Stimulated activated effector memory CD8-positive, alpha-beta T cell treated with anti-CD3 and anti-CD28 coated beads, Interleukin-12 subunit alpha, Interleukin-12 subunit beta, amount 100 ng/mL, for 72 hours (primary cell): ENCODE results near the gene NTNG1.

Experiments
- ATAC-seq: fragments of 150-1000 bp; cut with Tn5 transposase; 2 replicates; pipeline ENCODE4 v1.10.0; 2021
- DNase-seq, 2 donors: peaks; one replicate each; pipeline ENCODE4 v3.0.0; 2021 to 2022; ENCODE audit warnings: low spot score in 2 of 2
- H3K27ac Mint-ChIP-seq: one replicate; pipeline ENCODE4 v1.8.0; 2022; ENCODE audit warnings: mild to moderate bottlenecking, mixed read lengths
- H3K36me3 Mint-ChIP-seq: one replicate; pipeline ENCODE4 v1.8.0; 2022; ENCODE audit warnings: mild to moderate bottlenecking, mixed read lengths
- H3K4me1 Mint-ChIP-seq: one replicate; pipeline ENCODE4 v1.8.0; 2022; ENCODE audit warnings: mixed read lengths
- H3K4me3 Mint-ChIP-seq: one replicate; pipeline ENCODE4 v1.8.0; 2022; ENCODE audit warnings: mild to moderate bottlenecking, mixed read lengths
- H3K9me3 Mint-ChIP-seq: one replicate; pipeline ENCODE4 v1.8.0; 2022; ENCODE audit warnings: mixed read lengths

The NTNG1 gene

GRCh38 chr1:107294686-107295085 lies 153.8 kb downstream of the NTNG1 start:
- H3K4me1 Mint-ChIP-seq = no peaks in the 10 kb centered on the region
- no peak overlapping the region for H3K27ac Mint-ChIP-seq
- ATAC-seq (no peak), DNase-seq (no peak)
- H3K9me3 Mint-ChIP-seq = no peaks in the 10 kb centered on the region
- H3K4me3 Mint-ChIP-seq = no peak overlapping the region
- H3K36me3 Mint-ChIP-seq = no peaks in the 10 kb centered on the region

DNA sequence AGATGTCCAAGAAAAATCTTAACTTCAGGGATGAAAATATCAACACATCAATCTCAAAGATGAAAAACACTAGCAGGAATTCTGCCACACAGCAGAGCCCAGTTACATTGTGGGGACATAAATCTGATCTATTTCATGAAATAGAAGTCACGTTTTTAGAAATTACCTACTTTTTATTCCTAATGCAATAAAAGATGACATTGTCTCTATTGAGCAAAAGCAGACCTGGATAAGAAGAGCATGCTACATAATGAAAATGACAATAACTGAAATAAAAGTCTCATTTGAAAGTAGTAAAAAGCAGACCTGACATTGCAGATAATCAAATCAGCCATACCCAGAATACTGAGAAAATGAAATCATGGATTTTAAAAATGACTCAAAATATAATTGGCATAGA lies 156.8 kb downstream of the NTNG1 start:
- DNase-seq = no peak
- H3K27ac Mint-ChIP-seq = no peak overlapping the region
- no peak overlapping the region for H3K4me3 Mint-ChIP-seq
- no peaks in the 10 kb centered on the region for H3K4me1 Mint-ChIP-seq
- no peaks in the 10 kb centered on the region for H3K36me3 Mint-ChIP-seq
- no peak for ATAC-seq
- H3K9me3 Mint-ChIP-seq = no peaks in the 10 kb centered on the region

DNA sequence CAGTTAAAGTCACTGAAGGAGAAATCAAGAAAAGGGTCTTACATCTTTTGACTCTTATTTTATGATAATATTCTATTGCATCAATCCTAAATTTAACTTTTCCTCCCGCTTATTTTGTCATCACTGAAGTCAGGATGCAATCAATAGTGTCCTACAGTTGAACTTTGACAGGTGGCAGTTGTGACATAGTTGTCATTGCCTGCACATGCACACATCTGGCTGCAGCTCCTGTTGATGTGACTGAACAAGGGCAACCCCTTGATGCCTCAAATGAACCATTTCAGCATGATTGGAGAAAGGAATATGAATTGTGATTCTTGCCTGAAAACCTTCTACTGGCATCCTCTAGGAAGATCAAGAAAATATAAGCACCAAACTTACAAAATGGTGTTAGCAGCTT lies 157.7 kb downstream of the NTNG1 start:
- no peak for DNase-seq
- Mint-ChIP-seq H3K4me1 (no peaks in the 10 kb centered on the region), H3K9me3 (no peaks in the 10 kb centered on the region), H3K36me3 (no peaks in the 10 kb centered on the region), H3K4me3 (no peak overlapping the region), H3K27ac (no peak overlapping the region)
- ATAC-seq = no peak

DNA sequence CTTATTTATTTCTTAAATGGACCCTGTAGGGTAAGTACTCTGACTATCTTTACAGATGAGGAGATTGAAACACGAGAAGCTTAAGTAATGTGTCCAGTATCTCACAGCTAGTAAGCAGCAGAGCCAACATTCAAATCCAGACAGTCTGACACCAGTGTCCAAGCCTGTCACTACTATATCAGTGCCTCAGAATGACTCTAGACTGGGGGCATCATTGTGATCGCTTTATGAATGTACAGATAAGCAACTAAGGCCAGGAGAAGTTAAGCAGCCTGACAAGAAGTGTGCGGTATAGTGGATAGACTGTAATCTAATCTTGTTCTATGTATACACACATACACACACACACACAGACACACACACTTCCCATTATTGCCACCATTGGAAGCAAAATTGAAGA lies 158.7 kb downstream of the NTNG1 start:
- H3K27ac Mint-ChIP-seq = no peak overlapping the region
- H3K9me3 Mint-ChIP-seq = no peaks in the 10 kb centered on the region
- H3K36me3 Mint-ChIP-seq = no peaks in the 10 kb centered on the region
- no peak overlapping the region for H3K4me3 Mint-ChIP-seq
- no peaks in the 10 kb centered on the region for H3K4me1 Mint-ChIP-seq
- ATAC-seq (no peak), DNase-seq (no peak)

GRCh38 chr1:107309962-107310361 lies 169.1 kb downstream of the NTNG1 start:
- H3K4me1 Mint-ChIP-seq = no peaks in the 10 kb centered on the region
- DNase-seq (no peak), ATAC-seq (no peak)
- H3K36me3 Mint-ChIP-seq = no peaks in the 10 kb centered on the region
- H3K27ac Mint-ChIP-seq = no peak overlapping the region
- peaks cover 5% of the 10 kb centered on the region for H3K9me3 Mint-ChIP-seq
- no peak overlapping the region for H3K4me3 Mint-ChIP-seq

GRCh38 chr1:107315652-107316051 lies 174.8 kb downstream of the NTNG1 start:
- no peak overlapping the region for H3K4me3 Mint-ChIP-seq
- H3K9me3 Mint-ChIP-seq = peaks cover 2% of the 10 kb centered on the region
- no peaks in the 10 kb centered on the region for H3K4me1 Mint-ChIP-seq

GRCh38 chr1:107318932-107319331 lies 178.1 kb downstream of the NTNG1 start:
- DNase-seq = no peak
- ATAC-seq = no peak
- Mint-ChIP-seq H3K4me1 (no peaks in the 10 kb centered on the region), H3K4me3 (no peak overlapping the region), H3K36me3 (no peaks in the 10 kb centered on the region), H3K27ac (no peak overlapping the region), H3K9me3 (no peaks in the 10 kb centered on the region)

More at GRCh38 chr1:107315652-107316051, 174.8 kb downstream of the NTNG1 start:
- no peak overlapping the region for H3K27ac Mint-ChIP-seq
- ATAC-seq (no peak), DNase-seq (no peak)
- no peaks in the 10 kb centered on the region for H3K36me3 Mint-ChIP-seq

- no peaks in the 10 kb centered on the region for H3K36me3 Mint-ChIP-seq
- DNase-seq (no peak), ATAC-seq (no peak)
- no peaks in the 10 kb centered on the region for H3K9me3 Mint-ChIP-seq
- H3K27ac Mint-ChIP-seq = no peak overlapping the region
- no peaks in the 10 kb centered on the region for H3K4me1 Mint-ChIP-seq
- H3K4me3 Mint-ChIP-seq = no peak overlapping the region
Measured at GRCh38 chr1:107323784-107324183, 182.9 kb downstream of the NTNG1 start.

DNA sequence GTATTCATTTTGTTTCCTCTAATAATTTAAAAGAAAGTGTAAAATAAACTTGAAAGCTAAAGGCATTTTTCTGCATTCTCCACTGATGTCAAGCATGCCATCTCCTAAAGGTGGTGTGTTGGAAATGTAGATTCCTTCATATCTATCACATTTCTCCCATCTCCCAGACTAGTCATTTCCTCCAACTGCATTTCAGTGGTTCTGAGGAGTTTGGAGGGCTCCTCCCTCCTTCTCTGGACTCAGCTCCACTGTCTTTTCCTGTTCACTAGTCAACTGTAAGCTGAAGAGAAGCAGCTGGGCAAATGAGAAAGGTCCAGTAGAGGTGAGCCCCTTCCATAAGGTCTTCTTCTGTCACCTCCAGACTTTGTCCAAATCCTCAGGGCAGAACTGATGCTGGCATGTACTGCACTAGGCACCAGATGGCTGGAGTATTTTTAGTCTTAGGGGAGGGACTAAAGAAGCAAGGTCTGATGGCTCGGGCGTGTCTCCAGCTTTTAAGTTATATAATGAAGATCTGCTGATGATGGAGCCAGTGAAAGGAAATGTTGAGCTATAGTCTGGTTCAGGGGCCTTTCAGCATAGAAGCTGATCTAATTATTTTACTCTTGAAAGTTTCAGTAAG lies 186.1 kb downstream of the NTNG1 start:
- Mint-ChIP-seq H3K4me3 (no peak overlapping the region), H3K4me1 (no peaks in the 10 kb centered on the region), H3K36me3 (no peaks in the 10 kb centered on the region), H3K27ac (no peak overlapping the region), H3K9me3 (no peaks in the 10 kb centered on the region)
- DNase-seq (no peak), ATAC-seq (no peak)

DNA sequence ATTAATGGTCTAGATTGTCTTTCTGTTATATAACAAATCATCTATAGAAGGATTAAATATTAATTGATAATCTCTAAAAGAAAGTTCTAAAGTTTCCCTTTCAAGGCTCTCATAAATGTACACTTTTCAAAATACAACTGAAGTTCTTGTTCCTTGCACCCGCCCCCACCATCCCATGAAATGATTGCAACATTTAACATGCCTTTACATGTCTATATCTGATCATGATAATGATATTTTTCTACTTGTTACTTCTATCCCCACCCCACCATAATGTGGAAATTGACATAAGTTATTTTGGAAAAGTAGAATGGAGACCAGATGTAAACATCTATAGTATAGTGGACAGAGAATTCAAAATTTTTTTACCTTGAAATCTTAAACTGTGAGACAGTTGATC lies 186.6 kb downstream of the NTNG1 start:
- H3K4me3 Mint-ChIP-seq = no peak overlapping the region
- ATAC-seq = no peak
- H3K36me3 Mint-ChIP-seq = no peaks in the 10 kb centered on the region
- H3K27ac Mint-ChIP-seq = no peak overlapping the region
- no peak for DNase-seq
- H3K4me1 Mint-ChIP-seq = no peaks in the 10 kb centered on the region
- H3K9me3 Mint-ChIP-seq = no peaks in the 10 kb centered on the region

DNA sequence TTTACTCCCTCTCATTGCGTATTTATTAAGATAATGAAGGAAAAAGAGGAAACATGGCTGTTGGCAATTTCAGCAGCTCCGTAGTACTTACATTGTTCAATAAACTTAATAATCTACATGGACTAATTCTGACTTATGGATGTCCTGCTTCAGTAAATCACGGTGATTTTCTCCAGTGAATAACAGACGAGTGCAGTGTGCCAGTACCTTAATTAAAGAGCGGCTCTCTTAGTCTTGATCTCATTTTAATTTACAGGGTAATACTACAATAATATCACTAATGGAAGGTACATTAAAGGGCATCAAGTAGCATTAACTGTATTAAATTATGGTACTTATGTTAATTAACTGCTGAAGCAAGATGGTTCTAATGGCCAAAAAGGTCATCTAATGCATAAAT lies 187.2 kb downstream of the NTNG1 start:
- H3K4me1 Mint-ChIP-seq = no peaks in the 10 kb centered on the region
- H3K9me3 Mint-ChIP-seq = no peaks in the 10 kb centered on the region
- no peaks in the 10 kb centered on the region for H3K36me3 Mint-ChIP-seq
- ATAC-seq (no peak), DNase-seq (no peak)
- H3K27ac Mint-ChIP-seq = no peak overlapping the region
- H3K4me3 Mint-ChIP-seq = no peak overlapping the region

- H3K4me3 Mint-ChIP-seq = no peak overlapping the region
- ATAC-seq (no peak), DNase-seq (no peak)
- no peaks in the 10 kb centered on the region for H3K9me3 Mint-ChIP-seq
- H3K4me1 Mint-ChIP-seq = no peaks in the 10 kb centered on the region
- H3K36me3 Mint-ChIP-seq = no peaks in the 10 kb centered on the region
- no peak overlapping the region for H3K27ac Mint-ChIP-seq
Measured at GRCh38 chr1:107339775-107340174, 198.9 kb downstream of the NTNG1 start.

- H3K4me1 Mint-ChIP-seq = no peaks in the 10 kb centered on the region
- no peak overlapping the region for H3K27ac Mint-ChIP-seq
- H3K36me3 Mint-ChIP-seq = no peaks in the 10 kb centered on the region
- ATAC-seq (no peak), DNase-seq (no peak)
- no peaks in the 10 kb centered on the region for H3K9me3 Mint-ChIP-seq
- no peak overlapping the region for H3K4me3 Mint-ChIP-seq
Measured at GRCh38 chr1:107342316-107342715, 201.5 kb downstream of the NTNG1 start.

GRCh38 chr1:107342768-107343167 lies 201.9 kb downstream of the NTNG1 start:
- Mint-ChIP-seq H3K9me3 (no peaks in the 10 kb centered on the region), H3K4me1 (no peaks in the 10 kb centered on the region), H3K36me3 (no peaks in the 10 kb centered on the region), H3K27ac (no peak overlapping the region), H3K4me3 (no peak overlapping the region)
- ATAC-seq = no peak
- DNase-seq = no peak

- ATAC-seq = no peak
- Mint-ChIP-seq H3K36me3 (no peaks in the 10 kb centered on the region), H3K4me1 (no peaks in the 10 kb centered on the region), H3K9me3 (no peaks in the 10 kb centered on the region), H3K4me3 (no peak overlapping the region), H3K27ac (no peak overlapping the region)
- DNase-seq = no peak
Measured at GRCh38 chr1:107343601-107344000, 202.8 kb downstream of the NTNG1 start.

- ATAC-seq (no peak), DNase-seq (no peak)
- Mint-ChIP-seq H3K36me3 (no peaks in the 10 kb centered on the region), H3K4me3 (no peak overlapping the region), H3K4me1 (no peaks in the 10 kb centered on the region), H3K27ac (no peak overlapping the region), H3K9me3 (no peaks in the 10 kb centered on the region)
Measured at GRCh38 chr1:107344268-107344760, 203.5 kb downstream of the NTNG1 start.

DNA sequence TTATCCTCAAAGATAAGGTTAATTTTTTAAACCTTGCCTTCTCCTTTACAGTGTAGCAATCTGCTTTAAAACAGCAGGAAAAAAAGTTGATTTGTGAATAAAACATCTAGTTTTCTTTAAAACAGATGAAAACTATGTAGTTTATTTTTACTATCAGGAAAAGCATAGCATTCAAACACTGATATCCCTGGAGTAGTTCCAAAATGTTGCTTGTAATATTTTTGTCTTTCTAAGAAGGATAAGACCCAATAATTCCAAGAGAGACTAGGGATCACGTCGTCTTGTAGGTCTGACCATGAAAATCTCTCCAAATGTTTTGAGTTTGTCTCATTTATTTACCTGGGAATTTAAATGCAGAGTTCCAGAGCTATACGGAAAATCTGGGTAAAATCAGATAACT lies 204.0 kb downstream of the NTNG1 start:
- Mint-ChIP-seq H3K4me3 (no peak overlapping the region), H3K4me1 (no peaks in the 10 kb centered on the region), H3K9me3 (no peaks in the 10 kb centered on the region), H3K36me3 (no peaks in the 10 kb centered on the region), H3K27ac (no peak overlapping the region)
- ATAC-seq (no peak), DNase-seq (no peak)
